ENCODE results near the gene HSPA4.

DNA sequence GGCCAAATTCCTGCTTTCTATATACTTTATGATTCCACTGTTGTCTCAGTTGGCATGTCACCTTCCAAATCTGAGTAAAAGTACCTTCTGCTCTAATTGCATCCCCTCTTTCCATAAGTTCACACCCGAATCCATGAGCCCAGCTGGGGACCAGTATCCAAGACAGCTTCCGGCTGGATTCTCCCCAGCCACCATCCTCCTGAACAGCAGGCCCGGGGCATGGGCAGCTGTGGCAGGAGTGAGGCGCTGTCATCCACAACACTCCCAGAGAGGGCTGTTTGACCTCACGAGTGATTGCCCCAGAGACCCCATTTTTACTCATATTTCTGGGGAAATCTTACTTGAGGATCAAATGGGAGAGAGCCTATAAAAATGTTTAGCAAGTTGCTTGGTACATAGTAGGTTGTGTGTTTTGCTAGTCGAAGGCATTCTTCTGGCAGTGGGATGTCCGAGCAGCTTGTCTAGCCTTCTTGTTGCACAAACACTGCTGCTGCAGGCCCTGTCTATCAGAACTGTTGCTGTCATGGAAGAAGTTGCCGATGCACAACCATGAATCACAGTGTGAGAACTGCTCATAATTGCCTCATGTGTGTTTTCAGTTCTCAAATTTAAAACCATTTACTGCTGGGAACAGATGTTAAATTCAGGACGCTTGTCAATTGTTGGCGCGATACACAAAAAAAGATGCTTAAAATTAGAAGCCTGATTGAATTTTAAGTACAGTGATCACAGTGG, 93.8 kb downstream of the HSPA4 start:
- TF ChIP-seq GATA3 (IDR thresholded peaks at IDR 0.05; ENCODE audit: low read depth, low read length) (no peak), GATA2 (IDR thresholded peaks at IDR 0.05; ENCODE audit: low read depth, low read length) (no peak)
